Measurements from ENCODE around the gene PTPRM.
A peak's percentile ranks its signal among the peaks of the same experiment; 100 is the strongest.
"Not testable (repeated sequence)": the region's sequence is repeated elsewhere in the genome, so short reads cannot be mapped to it uniquely, and the experiment has no call there.

The PTPRM gene

DNA sequence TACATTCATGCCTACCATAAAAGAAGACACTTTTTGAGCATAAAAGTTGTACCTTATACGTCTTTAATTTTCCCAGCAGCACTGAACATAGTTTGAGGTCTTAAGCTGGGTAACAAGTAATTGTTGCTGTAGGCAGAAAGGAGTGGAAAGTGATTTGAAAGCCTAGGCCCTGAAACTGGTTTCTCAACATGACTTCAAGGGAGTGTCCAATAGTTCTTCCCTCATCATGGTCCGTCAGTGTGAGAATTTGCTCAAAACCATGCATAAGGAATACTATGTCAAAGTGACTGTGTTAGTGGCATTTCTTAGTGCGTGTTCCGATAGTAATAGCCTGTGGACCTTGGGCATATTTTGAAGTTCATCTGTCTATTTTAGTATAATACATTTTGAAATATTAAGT is 463.1 kb downstream of the PTPRM start:
- no peak for DNase-seq

DNA sequence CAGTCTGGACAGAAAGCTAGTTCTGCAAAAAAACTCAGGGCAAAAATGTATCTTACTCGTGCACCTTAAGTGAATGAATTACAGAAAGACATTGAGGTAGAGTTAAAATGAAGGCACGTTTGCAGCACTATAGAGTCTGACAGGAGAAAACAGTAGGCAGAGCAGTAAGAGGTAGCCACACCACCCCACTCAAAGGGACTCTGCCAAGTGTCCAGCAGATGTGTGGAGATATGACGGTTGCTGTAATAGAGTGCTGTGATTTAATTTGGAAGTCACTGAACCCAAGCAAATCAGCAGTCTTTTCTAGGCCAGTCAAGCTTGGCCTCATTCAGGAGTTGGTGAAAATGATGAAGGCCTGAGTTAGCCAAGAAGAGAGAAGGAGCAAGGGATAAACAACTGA is 464.4 kb downstream of the PTPRM start:
- no peak for DNase-seq

DNA sequence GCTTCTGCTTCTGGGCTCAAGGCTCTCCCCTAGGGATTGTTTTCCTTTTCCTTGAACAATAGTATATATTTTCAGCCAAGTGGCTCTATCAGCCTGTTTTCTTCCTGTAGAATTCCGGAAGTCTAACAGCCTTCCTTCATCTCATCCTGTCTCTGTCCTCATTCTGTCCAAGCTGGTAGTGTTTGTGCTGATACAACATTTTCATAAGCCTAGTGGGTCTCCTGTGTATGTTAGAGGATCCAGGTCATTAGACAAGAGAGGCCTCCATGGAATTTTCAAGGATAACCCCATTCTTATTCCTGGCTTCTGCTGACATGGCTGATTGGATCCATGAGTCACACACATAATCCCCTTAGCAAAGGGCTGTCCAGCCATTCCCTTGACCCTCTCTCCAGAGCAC is 467.6 kb downstream of the PTPRM start:
- peak; percentile 2 for DNase-seq

GRCh38 chr18:8036551-8036950 is 469.4 kb downstream of the PTPRM start:
- DNase-seq: no peak

DNA sequence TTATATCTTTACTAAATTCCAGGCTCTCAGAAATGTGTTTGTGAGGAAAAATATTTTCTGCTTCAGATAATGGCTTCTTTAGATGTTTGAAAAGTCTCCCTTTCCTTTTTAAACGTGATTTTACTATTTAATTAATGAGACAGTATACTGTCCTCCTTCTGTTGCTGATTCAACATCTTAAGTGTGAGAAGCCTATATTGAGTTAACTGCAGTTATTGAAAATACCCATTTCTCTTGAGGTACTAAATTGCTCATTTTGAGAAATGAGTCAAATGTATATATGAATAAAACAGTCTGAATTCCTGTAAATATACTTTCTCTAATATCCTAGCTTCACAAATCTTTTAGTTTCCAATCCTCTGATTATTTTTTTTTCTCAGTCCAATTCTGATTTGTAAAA is 470.2 kb downstream of the PTPRM start:
- no peak for DNase-seq

- DNase-seq: no peak
Observed at GRCh38 chr18:8040021-8040420, 472.9 kb downstream of the PTPRM start.

- no peak for DNase-seq
Observed at GRCh38 chr18:8041526-8042111, 474.5 kb downstream of the PTPRM start.

GRCh38 chr18:8044004-8044403 is 476.9 kb downstream of the PTPRM start:
- DNase-seq: no peak

DNA sequence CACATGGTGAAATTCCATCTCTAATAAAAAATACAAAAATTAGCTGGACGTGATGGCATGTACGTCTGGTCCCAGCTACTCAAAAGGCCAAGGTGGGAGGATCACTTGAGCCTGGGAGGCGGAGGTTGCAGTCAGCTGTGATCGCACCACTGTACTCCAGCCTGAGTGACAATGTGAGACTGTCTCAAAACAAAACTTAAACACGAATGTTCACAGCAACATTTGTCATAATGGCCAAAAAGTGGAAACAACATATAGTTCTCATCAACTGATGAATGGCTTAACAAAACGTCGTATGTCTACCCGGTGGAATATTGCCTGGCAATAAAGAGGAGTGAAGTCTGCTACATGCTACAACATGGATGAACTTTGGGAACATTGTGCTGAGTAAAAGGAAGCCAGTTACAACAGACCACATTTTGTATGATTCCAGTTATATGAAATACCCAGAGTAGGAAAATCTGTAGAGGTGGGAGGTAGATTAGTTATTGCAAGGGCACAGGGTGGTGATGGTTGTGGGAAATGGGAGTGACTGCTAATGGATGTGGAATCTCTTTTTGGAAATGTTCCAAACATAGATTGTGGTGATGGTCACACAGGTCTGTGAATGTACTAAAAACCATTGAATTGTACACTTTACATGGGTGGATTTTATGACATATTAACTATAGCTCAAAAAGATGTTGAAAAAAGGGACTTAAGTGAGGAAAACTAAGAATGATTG is 478.2 kb downstream of the PTPRM start:
- DNase-seq: no peak

GRCh38 chr18:8045884-8046281 is 478.8 kb downstream of the PTPRM start:
- DNase-seq: no peak

GRCh38 chr18:8046441-8046840 is 479.3 kb downstream of the PTPRM start:
- DNase-seq: no peak

DNA sequence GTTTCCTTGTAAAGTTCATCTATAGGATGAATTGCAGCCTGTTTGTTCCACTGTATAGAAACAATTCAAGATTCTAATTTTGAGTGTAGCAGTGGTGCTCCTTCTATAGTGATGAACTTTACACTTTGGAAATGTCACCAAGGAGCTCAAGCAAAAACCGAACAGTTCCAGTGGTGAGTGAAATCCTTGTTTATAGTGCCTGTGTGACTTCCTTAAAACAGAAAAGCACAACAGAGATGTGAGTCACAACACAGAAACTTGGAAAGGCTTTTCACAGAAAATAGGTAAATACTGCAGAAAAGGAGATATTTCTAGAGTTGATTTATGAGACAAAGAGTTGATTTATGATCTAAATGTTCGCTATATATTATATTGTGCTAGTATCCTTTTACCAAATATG is 482.0 kb downstream of the PTPRM start:
- DNase-seq: no peak

DNA sequence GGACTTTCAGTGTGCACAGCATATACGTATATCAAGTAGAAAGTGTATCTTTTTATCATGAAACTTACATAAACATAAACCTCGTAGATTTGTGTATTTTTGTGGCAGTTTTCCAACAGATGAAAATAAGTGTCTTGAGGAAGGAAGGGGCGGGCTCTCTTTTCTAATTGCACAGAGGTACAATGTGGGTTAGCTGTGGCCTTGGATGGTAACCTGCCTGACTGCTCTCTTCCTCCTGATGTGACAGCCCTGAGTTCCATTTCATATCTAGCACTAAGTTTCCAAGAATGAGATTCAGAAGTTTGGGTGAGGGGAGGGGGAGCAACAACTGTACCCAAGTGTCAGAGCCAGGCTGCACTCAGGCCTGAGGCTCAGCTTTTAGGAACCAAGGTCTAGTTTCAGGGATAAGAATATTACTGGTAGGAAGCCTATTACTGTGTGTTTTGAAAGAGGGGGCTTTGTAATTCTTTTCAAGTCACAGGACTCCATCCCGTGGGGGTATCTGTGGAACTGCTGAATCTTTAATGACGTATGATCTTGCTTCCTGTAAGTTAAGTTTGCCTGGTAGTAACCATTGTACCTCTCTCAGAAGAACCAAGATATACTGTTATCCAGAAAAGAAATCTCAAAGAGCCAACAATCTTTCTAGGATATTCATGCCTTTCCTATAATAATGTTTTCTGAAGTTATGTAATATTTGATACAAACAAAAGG is 483.7 kb downstream of the PTPRM start:
- no peak for DNase-seq

DNA sequence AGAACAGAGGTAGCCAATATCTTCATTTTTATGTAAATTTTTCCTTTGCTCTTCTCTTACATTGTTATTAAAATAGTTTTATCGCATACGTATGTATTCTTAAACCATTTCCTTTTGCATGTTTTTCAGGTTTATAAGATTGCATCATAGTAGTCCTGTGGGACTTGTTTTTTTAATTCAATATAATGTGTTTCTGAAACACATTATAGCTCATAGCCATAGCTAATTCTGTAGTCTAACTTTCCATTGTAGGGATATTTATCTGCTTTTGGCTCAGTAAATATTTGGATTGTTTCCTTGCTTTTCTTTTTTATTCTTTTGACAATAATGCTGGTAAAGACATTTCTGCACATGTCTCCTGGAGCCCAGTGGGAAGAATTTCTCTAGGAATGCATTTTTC is 484.3 kb downstream of the PTPRM start:
- no peak for DNase-seq

- peak; percentile 15 for DNase-seq
Observed at GRCh38 chr18:8052237-8052701, 485.2 kb downstream of the PTPRM start.

DNA sequence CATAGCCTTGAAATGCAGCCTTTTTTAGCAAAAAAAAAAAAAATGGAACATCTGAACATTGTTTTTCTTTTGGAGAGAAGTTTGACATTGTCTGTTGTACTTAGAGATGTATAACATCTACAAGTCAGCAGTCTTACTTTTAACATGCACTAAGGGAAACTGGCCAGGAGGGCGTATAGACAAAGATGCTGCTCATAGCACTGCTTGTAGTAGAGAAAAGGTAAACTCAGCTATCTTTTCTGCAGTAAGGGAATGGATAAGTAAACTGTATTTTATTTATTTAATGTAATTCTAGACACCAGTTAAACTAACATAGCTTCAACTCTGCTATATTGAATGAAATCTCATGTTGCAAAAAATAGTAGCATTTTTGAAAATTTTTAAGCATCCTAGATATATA is 489.6 kb downstream of the PTPRM start:
- no peak for DNase-seq

- DNase-seq: not testable (repeated sequence)
Observed at GRCh38 chr18:8063152-8063551, 496.0 kb downstream of the PTPRM start.

DNA sequence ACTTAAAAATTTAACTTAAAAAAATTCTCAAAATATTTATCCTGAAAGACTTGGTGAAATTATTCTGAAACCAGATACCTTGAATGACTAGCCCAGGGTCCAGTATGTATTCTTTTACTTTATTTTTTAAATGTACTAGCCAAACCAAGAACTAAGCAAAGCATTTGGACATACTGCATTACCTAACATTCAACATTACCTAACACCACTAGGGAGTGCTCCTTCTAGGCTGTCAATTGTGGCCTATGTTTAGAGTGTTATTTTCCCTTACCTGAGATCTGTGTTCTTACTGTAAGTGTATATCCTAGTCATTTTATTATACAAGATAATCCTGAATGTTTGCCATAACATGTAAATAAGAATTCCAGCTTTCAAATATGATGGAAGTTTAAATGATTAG is 496.6 kb downstream of the PTPRM start:
- no peak for DNase-seq

GRCh38 chr18:8065284-8065683 is 498.2 kb downstream of the PTPRM start:
- DNase-seq: no peak

DNA sequence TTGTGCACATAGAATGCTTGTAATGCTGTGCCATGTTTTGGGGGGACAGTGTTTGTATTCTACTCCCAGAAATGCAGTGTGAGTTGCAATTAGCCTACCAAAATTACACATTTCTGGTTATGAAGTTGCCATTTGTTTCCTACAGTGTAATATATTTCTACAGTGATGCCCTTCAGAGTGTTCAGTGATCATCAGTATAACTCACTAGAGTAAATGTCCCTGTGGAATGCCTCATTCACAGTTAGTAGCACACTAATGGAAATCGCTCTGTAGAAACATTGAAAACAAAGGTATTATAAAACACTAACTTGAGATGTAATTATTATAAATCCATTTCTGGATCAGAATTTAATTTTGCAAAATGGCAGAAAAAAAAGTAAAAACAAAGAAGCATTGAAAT is 498.7 kb downstream of the PTPRM start:
- no peak for DNase-seq

DNA sequence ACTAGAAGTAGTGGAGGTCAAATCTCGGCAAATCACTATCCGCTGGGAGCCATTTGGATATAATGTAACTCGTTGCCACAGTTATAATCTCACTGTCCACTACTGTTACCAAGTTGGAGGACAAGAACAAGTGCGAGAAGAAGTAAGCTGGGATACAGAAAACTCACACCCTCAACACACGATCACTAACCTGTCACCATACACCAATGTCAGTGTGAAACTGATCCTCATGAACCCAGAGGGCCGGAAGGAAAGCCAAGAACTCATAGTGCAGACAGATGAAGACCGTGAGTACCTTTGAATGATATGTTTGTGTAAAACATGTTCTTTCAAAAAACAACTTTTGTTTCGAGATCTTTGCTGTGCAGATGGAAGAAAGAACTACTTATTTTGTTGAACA is 502.6 kb downstream of the PTPRM start:
- no peak for DNase-seq

DNA sequence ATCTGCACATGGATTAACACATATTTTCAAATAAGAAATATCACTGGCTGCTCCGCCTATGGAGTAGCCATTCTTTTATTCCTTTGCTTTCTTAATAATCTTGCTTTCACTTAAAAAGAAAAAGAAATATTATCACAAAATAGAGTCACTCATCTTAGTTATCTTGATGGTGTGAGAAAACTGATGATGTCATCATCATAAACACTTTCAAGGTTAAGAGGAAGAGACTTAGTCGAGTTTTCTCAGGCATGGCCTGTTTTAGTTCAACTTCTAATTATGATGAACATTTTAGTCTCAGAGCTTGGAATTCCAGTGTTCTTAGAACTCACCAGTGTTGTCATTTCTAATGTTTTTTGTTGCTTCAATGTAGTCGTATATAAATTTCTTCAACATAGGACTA is 506.1 kb downstream of the PTPRM start:
- no peak for DNase-seq

- DNase-seq: no peak
Observed at GRCh38 chr18:8080092-8080491, 513.0 kb downstream of the PTPRM start.

DNA sequence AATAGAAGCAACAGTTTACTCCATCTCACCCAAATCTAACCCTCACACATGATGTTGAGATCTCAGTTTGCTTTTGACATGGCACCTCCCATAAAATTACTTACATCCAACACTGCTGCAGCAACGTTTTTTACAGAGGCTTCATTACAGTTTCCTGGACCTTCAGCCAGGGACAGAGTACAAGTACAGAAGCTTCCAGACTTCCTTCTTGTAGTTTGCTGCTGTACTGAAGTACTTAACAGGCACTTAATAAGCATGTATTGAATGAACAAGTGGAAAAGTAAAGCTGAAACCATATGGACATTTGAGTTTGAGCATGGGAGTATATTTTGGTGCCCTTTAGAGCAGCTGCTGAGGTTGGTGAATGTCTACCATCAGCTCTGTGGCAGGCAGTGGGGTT is 514.2 kb downstream of the PTPRM start:
- no peak for DNase-seq
